MM.1S (cell line): ENCODE data around the gene CD101.

ENCODE experiments used
- DNase-seq: peaks from one replicate; pipeline ENCODE4 v3.0.0-alpha.2; 2015
- H2AFZ ChIP-seq: fragments of 300-600 bp; sonication (generic); 2 replicates; pipeline ENCODE4 v1.6.0; 2016; ENCODE audit warnings: antibody characterized with exemption, low read length
- H3F3A ChIP-seq: fragments of 300-600 bp; sonication (generic); 2 replicates; pipeline ENCODE4 v1.6.1; 2016; ENCODE audit warnings: mild to moderate bottlenecking, antibody characterized with exemption, low read length, moderate library complexity, mixed read lengths; ENCODE audit not compliant: insufficient read depth
- H3K27ac ChIP-seq: fragments of 300-600 bp; sonication (generic); 2 replicates; pipeline ENCODE4 v1.5.1; 2016; ENCODE audit warnings: mild to moderate bottlenecking, low read length
- H3K27me3 ChIP-seq: fragments of 300-600 bp; sonication (generic); replicated peaks from 2 replicates; pipeline ENCODE4 v1.6.0; 2016; ENCODE audit warnings: low read length; ENCODE audit not compliant: insufficient read depth
- H3K36me3 ChIP-seq: fragments of 300-600 bp; sonication (generic); replicated peaks from 2 replicates; pipeline ENCODE4 v1.6.1; 2016; ENCODE audit warnings: mild to moderate bottlenecking, low read length, mixed read lengths; ENCODE audit not compliant: insufficient read depth
- H3K4me1 ChIP-seq: fragments of 300-600 bp; sonication (generic); 2 replicates; pipeline ENCODE4 v1.6.1; 2016; ENCODE audit warnings: low read length, mixed read lengths
- H3K4me2 ChIP-seq: fragments of 300-600 bp; sonication (generic); 2 replicates; pipeline ENCODE4 v1.6.0; 2016; ENCODE audit warnings: low read depth, low read length
- H3K4me3 ChIP-seq: fragments of 300-600 bp; sonication (generic); 2 replicates; pipeline ENCODE4 v1.5.1; 2016; ENCODE audit warnings: low read length, mixed read lengths
- H3K79me2 ChIP-seq: fragments of 300-600 bp; sonication (generic); 2 replicates; pipeline ENCODE4 v1.6.1; 2016; ENCODE audit warnings: mixed run types, low read length, mixed read lengths
- H3K9ac ChIP-seq: fragments of 300-600 bp; sonication (generic); 2 replicates; pipeline ENCODE4 v1.6.1; 2016; ENCODE audit warnings: low read length, mixed read lengths
- H3K9me2 ChIP-seq: fragments of 300-600 bp; sonication (generic); replicated peaks from 2 replicates; pipeline ENCODE4 v1.6.1; 2016; ENCODE audit warnings: mild to moderate bottlenecking, low read length, mixed read lengths; ENCODE audit not compliant: insufficient read depth
- H3K9me3 ChIP-seq: fragments of 300-600 bp; sonication (generic); replicated peaks from 2 replicates; pipeline ENCODE4 v1.6.1; 2016; ENCODE audit warnings: mild to moderate bottlenecking, low read length, mixed read lengths; ENCODE audit not compliant: insufficient read depth
- H4K20me1 ChIP-seq: fragments of 300-600 bp; sonication (generic); 2 replicates; pipeline ENCODE4 v1.6.1; 2016; ENCODE audit warnings: mild to moderate bottlenecking, low read length, moderate library complexity, mixed read lengths; ENCODE audit not compliant: insufficient read depth
- EZH2 ChIP-seq: fragments of 300-600 bp; sonication (generic); optimal IDR thresholded peaks from 2 replicates; pipeline ENCODE3; 2017; ENCODE audit warnings: low read depth, mild to moderate bottlenecking, antibody characterized with exemption, low read length, mixed read lengths
- EZH2phosphoT487 ChIP-seq: fragments of 300-600 bp; sonication (generic); IDR thresholded peaks from 2 replicates; pipeline ENCODE4 v1.6.1; 2018; ENCODE audit warnings: antibody characterized with exemption, low read length
- TF ChIP-seq, protein P1 (sequence below): fragments of 300-600 bp; sonication (generic); IDR thresholded peaks from 2 replicates; pipeline ENCODE4 v1.5.1; 2016; ENCODE audit warnings: antibody characterized with exemption, low read length, mixed read lengths

The CD101 gene

DNA sequence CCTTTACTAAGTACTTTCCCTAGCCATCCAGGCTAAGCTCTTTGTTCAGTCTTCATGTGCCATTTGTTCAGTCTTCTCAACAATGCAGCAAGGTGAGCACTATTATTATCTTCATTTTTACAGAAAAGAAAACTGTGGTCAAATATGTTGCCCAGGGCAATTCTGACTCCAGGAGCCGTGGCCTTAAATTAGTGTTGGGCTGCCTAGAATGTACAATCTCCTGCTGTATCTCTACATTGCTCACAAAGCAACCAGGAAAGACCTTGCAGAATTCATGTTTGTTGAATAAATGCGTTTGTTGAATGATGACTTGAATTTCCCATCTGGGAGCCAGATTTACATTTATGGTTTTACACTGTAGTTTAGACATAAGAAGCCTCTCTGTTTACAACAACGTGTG lies 14.2 kb downstream of the CD101 start:
- H3F3A ChIP-seq, result no peaks in the 10 kb centered on the region
- DNase-seq, result no peak
- H3K4me2 ChIP-seq, result no peak overlapping the region
- no peak overlapping the region for H2AFZ ChIP-seq
- no peaks in the 10 kb centered on the region for H3K4me1 ChIP-seq
- no peak overlapping the region for H3K9ac ChIP-seq
- H3K9me2 ChIP-seq, result no peaks in the 10 kb centered on the region
- H3K27me3 ChIP-seq, result no peaks in the 10 kb centered on the region
- H3K9me3 ChIP-seq, result no peaks in the 10 kb centered on the region
- H3K79me2 ChIP-seq, result no peaks in the 10 kb centered on the region
- H3K4me3 ChIP-seq, result no peak overlapping the region
- H4K20me1 ChIP-seq, result no peaks in the 10 kb centered on the region
- no peak overlapping the region for H3K27ac ChIP-seq
- no peaks in the 10 kb centered on the region for H3K36me3 ChIP-seq
- TF ChIP-seq EZH2, result no peak
- TF ChIP-seq EZH2phosphoT487, result no peak
- TF ChIP-seq, protein P1, sequence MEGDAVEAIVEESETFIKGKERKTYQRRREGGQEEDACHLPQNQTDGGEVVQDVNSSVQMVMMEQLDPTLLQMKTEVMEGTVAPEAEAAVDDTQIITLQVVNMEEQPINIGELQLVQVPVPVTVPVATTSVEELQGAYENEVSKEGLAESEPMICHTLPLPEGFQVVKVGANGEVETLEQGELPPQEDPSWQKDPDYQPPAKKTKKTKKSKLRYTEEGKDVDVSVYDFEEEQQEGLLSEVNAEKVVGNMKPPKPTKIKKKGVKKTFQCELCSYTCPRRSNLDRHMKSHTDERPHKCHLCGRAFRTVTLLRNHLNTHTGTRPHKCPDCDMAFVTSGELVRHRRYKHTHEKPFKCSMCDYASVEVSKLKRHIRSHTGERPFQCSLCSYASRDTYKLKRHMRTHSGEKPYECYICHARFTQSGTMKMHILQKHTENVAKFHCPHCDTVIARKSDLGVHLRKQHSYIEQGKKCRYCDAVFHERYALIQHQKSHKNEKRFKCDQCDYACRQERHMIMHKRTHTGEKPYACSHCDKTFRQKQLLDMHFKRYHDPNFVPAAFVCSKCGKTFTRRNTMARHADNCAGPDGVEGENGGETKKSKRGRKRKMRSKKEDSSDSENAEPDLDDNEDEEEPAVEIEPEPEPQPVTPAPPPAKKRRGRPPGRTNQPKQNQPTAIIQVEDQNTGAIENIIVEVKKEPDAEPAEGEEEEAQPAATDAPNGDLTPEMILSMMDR, result no peak

DNA sequence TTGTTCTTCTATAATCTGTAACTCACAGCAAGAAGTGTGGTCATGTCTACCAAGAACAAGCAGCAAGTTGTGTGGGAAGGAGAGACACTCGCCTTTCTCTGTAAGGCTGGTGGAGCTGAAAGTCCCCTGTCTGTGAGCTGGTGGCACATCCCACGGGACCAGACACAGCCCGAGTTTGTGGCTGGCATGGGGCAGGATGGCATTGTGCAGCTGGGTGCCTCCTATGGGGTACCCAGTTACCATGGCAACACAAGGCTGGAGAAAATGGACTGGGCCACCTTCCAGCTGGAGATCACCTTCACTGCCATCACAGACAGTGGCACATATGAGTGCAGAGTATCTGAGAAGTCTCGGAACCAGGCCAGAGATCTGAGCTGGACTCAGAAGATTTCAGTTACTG lies 15.5 kb downstream of the CD101 start:
- Histone ChIP-seq H3K9me3 (no peaks in the 10 kb centered on the region), H3K4me2 (no peak overlapping the region), H3K27ac (no peak overlapping the region), H3K9ac (no peak overlapping the region), H2AFZ (no peak overlapping the region), H3K79me2 (no peaks in the 10 kb centered on the region), H3K9me2 (no peaks in the 10 kb centered on the region), H4K20me1 (no peaks in the 10 kb centered on the region), H3K27me3 (no peaks in the 10 kb centered on the region), H3K4me1 (no peaks in the 10 kb centered on the region), H3F3A (no peaks in the 10 kb centered on the region), H3K4me3 (no peak overlapping the region), H3K36me3 (no peaks in the 10 kb centered on the region)
- no peak for DNase-seq
- TF ChIP-seq EZH2, result no peak
- no peak for TF ChIP-seq EZH2phosphoT487
- TF ChIP-seq, protein P1, result no peak

DNA sequence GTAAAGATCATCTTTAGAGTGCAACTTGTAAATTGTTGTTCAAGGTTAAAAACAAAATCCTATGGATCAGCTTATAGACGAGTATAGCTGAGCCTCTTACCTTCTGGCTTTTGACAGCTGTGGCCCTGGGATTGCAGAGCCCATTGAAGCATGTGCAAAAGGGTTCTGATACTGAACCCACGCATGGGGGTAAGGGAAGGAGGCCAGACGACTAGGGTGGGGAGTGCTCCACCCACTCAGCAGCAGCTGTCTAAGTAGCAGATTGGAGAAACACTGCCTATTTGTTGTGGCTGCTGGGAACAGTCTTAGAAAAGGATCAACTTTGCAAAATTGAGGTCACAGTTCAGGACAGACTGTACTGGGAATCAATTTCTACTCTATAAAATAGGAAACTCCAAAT lies 16.1 kb downstream of the CD101 start:
- no peak for DNase-seq
- H4K20me1 ChIP-seq, result no peaks in the 10 kb centered on the region

More for the DNA sequence above, 16.1 kb downstream of the CD101 start:
- Histone ChIP-seq H3K4me3 (no peak overlapping the region), H3K4me1 (no peaks in the 10 kb centered on the region), H3K27me3 (no peaks in the 10 kb centered on the region), H3K9me2 (no peaks in the 10 kb centered on the region), H3K79me2 (no peaks in the 10 kb centered on the region), H3K27ac (no peak overlapping the region), H3F3A (no peaks in the 10 kb centered on the region), H3K36me3 (no peaks in the 10 kb centered on the region), H3K9ac (no peak overlapping the region), H2AFZ (no peak overlapping the region), H3K9me3 (no peaks in the 10 kb centered on the region), H3K4me2 (no peak overlapping the region)
- no peak for TF ChIP-seq EZH2
- TF ChIP-seq, protein P1, result no peak
- TF ChIP-seq EZH2phosphoT487, result no peak
